ENCODE results near the gene ZBTB7B. TPM values are rescaled to one million over a fixed set of nuclear protein-coding genes. Genes with fewer than 3 reads are reported as not detected.
A peak's percentile ranks its signal among the peaks of the same experiment; 100 is the strongest.

Gene ZBTB7B
- total RNA-seq, 6 experiments from 2014 or later: 31.1 to 37.1 (median 34.1) TPM

DNA sequence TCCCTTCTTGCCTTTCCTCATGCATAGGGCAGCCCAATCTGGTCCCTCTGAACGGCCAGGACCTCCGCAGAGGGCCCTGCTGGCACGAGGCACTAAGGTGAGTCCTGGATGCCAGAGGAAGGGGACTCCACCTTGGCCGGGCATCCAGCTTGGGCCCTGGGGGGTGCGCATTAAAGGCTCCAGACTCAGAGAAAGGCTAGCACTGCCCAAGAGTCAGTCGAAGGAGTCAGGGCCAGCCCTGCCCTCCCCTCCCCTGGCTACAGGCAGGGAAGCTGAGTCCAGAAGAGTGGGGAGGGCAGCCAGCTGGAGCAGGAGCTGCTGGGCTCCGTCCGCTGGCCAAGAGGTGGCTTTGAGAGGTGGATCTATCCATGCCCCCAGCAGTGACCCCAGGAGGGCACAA lies 58.1 kb downstream of the ZBTB7B start:
- H3K27me3 Mint-ChIP-seq (ENCODE audit: insufficient read depth): no peaks in the 10 kb centered on the region; the same call in none of the 2 replicates
- H3K36me3 Mint-ChIP-seq (ENCODE audit: low read depth): 0 out of 2 replicates have a peak, but pooled peaks cover 7% of the 10 kb centered on the region
- H3K9me3 Mint-ChIP-seq: no peaks in the 10 kb centered on the region
- peaks cover 30% of the 10 kb centered on the region for H3K4me1 Mint-ChIP-seq (ENCODE audit: low read depth)
- no peak overlapping the region for H3K4me3 Mint-ChIP-seq
- no peak for DNase-seq
- TF ChIP-seq, protein P1, sequence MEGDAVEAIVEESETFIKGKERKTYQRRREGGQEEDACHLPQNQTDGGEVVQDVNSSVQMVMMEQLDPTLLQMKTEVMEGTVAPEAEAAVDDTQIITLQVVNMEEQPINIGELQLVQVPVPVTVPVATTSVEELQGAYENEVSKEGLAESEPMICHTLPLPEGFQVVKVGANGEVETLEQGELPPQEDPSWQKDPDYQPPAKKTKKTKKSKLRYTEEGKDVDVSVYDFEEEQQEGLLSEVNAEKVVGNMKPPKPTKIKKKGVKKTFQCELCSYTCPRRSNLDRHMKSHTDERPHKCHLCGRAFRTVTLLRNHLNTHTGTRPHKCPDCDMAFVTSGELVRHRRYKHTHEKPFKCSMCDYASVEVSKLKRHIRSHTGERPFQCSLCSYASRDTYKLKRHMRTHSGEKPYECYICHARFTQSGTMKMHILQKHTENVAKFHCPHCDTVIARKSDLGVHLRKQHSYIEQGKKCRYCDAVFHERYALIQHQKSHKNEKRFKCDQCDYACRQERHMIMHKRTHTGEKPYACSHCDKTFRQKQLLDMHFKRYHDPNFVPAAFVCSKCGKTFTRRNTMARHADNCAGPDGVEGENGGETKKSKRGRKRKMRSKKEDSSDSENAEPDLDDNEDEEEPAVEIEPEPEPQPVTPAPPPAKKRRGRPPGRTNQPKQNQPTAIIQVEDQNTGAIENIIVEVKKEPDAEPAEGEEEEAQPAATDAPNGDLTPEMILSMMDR (IDR thresholded peaks at IDR 0.05): no peak
- H3K27ac Mint-ChIP-seq: no peak overlapping the region

DNA sequence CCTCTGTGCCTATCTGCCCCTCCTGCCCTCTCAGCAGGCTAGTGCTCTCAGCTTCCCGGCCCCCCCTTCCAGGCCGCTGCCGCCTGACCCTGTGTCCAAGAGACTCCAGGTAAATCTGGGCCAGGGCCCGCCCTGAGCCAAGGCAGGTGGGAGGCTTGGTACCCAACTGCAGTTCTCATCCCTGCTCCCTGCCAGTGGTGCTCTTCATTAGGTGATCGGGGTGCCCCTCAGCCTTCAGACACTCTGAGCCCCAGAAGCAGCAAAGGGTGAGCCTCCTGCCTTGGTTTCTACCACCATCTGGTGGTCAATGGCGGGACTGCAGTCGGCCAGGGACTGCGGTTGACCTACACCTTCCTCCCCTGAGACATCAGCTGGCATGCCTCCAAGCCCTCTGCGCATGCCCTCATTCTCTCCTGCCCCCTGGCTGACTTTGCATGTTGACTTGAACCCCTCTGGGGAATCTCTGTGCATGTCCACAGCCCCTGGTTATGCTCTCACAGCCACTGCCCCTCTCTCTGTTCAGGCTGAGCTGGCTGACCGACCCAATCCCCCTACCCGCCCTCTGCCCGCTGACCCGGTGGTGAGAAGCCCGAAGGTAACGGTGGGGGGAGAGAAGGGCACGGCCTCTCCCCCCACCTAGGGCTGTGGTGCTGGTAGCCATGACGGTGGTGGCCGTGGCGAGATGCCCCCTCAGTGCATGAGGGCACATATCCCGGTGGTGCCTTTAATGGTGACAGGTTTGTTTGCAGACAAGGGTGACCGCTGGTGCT lies 59.0 kb downstream of the ZBTB7B start:
- peak; percentile 81 for DNase-seq
- Mint-ChIP-seq H3K27ac (no peak overlapping the region), H3K9me3 (no peaks in the 10 kb centered on the region), H3K27me3 (ENCODE audit: insufficient read depth) (no peaks in the 10 kb centered on the region; the same call in none of the 2 replicates), H3K4me3 (no peak overlapping the region), H3K4me1 (ENCODE audit: low read depth) (peaks cover 30% of the 10 kb centered on the region), H3K36me3 (ENCODE audit: low read depth) (peaks cover 4% of the 10 kb centered on the region; the same call in 1 of the 2 replicates)
- TF ChIP-seq, protein P1 (IDR thresholded peaks at IDR 0.05): peak; percentile 99

DNA sequence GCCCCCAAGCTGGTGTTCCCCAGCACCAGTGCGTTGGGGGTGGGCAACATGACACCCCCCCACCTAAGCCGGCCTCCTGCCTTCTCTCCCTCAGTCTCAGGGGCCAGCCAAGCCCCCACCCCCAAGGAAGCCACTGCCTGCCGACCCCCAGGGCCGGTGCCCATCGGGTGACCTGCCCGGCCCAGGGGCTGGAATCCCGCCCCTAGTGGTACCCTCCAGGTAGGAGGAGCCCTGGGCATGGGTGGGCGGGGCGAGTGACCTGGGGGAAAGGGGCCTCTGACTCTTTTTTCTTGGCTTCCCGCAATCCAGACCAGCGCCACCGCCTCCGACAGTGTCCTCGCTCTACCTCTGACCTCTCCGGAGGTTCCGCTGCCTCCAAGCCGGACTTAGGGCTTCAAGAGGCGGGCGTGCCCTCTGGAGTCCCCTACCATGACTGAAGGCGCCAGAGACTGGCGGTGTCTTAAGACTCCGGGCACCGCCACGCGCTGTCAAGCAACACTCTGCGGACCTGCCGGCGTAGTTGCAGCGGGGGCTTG lies 59.6 kb downstream of the ZBTB7B start:
- peaks cover 4% of the 10 kb centered on the region; the same call in 1 of the 2 replicates for H3K36me3 Mint-ChIP-seq (ENCODE audit: low read depth)
- no peak overlapping the region for H3K27ac Mint-ChIP-seq
- H3K9me3 Mint-ChIP-seq: no peaks in the 10 kb centered on the region
- no peak overlapping the region; the same call in 1 of the 2 replicates for H3K4me3 Mint-ChIP-seq
- TF ChIP-seq, protein P1 (IDR thresholded peaks at IDR 0.05): no peak
- DNase-seq: no peak
- no peaks in the 10 kb centered on the region; the same call in 1 of the 2 replicates for H3K27me3 Mint-ChIP-seq (ENCODE audit: insufficient read depth)
- H3K4me1 Mint-ChIP-seq (ENCODE audit: low read depth): peaks cover 30% of the 10 kb centered on the region

DNA sequence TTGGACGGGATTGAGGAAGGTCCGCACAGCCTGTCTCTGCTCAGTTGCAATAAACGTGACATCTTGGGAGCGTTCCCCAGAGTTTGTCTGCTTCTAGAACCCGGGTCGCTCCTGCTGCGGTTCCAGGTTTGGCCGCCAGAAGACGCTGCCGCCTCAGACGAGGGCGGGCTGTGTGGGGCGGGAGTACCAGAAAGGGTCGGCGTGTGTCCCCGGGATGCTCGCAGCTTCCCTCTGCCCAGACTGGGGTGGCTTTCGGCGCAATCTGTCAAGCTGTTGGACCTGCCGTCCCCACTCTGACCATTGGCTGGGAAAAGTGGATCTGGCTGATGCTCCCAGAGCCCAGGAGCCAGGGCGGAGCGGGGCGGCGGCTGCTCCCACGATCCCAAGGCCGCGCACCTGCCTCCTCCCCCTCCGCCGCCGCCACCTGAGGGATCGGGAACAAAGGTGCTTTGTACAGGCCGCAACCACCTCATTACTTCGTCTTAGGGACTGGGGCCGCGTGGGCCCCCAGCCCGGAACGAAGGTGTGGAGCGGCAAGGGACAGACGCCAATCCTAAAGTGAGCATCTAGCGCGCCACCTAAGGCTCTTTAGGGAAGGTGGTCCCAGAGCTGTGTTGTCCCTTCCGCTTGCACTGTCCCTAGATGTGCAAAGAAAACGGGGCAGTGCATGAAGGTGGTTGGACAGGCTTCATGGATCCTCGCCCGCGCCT lies 60.3 kb downstream of the ZBTB7B start:
- Mint-ChIP-seq H3K9me3 (no peaks in the 10 kb centered on the region), H3K27me3 (ENCODE audit: insufficient read depth) (no peaks in the 10 kb centered on the region; the same call in 1 of the 2 replicates), H3K27ac (no peak overlapping the region), H3K36me3 (ENCODE audit: low read depth) (peaks cover 4% of the 10 kb centered on the region; the same call in 1 of the 2 replicates), H3K4me3 (peak overlapping the region; percentile 91), H3K4me1 (ENCODE audit: low read depth) (peaks cover 30% of the 10 kb centered on the region)
- TF ChIP-seq, protein P1 (IDR thresholded peaks at IDR 0.05): peak; percentile 87
- DNase-seq: no peak

DNA sequence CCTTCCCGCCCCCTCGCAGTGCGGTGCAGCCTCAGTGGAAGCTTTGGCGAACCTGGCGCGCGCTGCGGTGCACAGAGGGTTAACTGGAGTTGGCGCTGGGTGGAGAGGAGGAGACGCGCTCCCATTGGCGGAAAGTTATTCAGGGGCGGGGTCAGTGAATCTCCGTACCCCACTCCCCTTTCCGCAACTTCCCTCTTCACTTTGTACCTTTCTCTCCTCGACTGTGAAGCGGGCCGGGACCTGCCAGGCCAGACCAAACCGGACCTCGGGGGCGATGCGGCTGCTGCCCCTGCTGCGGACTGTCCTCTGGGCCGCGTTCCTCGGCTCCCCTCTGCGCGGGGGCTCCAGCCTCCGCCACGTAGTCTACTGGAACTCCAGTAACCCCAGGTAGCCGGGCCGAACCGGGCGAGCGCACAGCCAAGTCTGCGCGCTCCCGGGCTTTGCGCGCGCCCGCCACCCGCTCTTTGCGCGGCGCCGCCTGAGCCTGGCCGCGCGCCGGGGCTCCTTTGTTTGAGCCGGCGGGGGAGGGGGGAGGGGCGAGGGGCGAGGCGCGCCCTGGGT lies 61.0 kb downstream of the ZBTB7B start, which contains the start of gene EFNA4:
EFNA4 (plus strand) TSS at position 191 of the 561 bp plus-strand sequence; CDS start at position 275, 84 bp downstream.
- Mint-ChIP-seq H3K9me3 (no peaks in the 10 kb centered on the region), H3K36me3 (ENCODE audit: low read depth) (peaks cover 4% of the 10 kb centered on the region; the same call in 1 of the 2 replicates), H3K4me3 (peak within 1 kb of the TSS; percentile 91), H3K4me1 (ENCODE audit: low read depth) (peaks cover 33% of the 10 kb centered on the region), H3K27me3 (ENCODE audit: insufficient read depth) (no peaks in the 10 kb centered on the region; the same call in 1 of the 2 replicates), H3K27ac (peak within 1 kb of the TSS; percentile 64)
- DNase-seq: peak; percentile 60
- TF ChIP-seq, protein P1 (IDR thresholded peaks at IDR 0.05): no peak

All from HFFc6 (cell line).